DMS79 treated with DMSO at 0.1 percent for 48 hours (cell line): ENCODE measurements around the gene DPH1.
A peak's percentile ranks its signal among the peaks of the same experiment; 100 is the strongest.

Source experiments
- DNase-seq: peaks from one replicate; lab custom pipeline; 2025; lab: John Stamatoyannopoulos, UW

The DPH1 gene

GRCh38 chr17:2082003-2082781, 52.2 kb downstream of the DPH1 start:
- no peak for DNase-seq

GRCh38 chr17:2083613-2084035, 53.7 kb downstream of the DPH1 start:
- DNase-seq, result no peak

GRCh38 chr17:2084036-2084765, 54.2 kb downstream of the DPH1 start:
- DNase-seq, result no peak

- no peak for DNase-seq
These were observed 55.1 kb downstream of the DPH1 start for GRCh38 chr17:2084766-2085647.

GRCh38 chr17:2085648-2085949, 55.6 kb downstream of the DPH1 start:
- no peak for DNase-seq

GRCh38 chr17:2086306-2086705, 56.4 kb downstream of the DPH1 start:
- no peak for DNase-seq

GRCh38 chr17:2087597-2088211, 57.8 kb downstream of the DPH1 start:
- DNase-seq, result no peak

GRCh38 chr17:2089021-2089422, 59.1 kb downstream of the DPH1 start:
- DNase-seq, result no peak

GRCh38 chr17:2090210-2090641, 60.3 kb downstream of the DPH1 start:
- no peak for DNase-seq

GRCh38 chr17:2090804-2091534, 61.0 kb downstream of the DPH1 start:
- no peak for DNase-seq

- no peak for DNase-seq
These were observed 62.3 kb downstream of the DPH1 start for GRCh38 chr17:2092253-2092652.

GRCh38 chr17:2093349-2093748, 63.4 kb downstream of the DPH1 start:
- DNase-seq, result peak; percentile 77
